ENCODE data around the gene PLXNB2. TPM values are rescaled to one million over a fixed set of nuclear protein-coding genes. Genes with fewer than 3 reads are reported as not detected.

The PLXNB2 gene
- 95.2 TPM for total RNA-seq (ENCODE audit: unreplicated experiment)
- long read RNA-seq, partial matches to known transcripts: 1 of 1 reads
- long read RNA-seq, other reads (novel, unspliced or antisense): 0 of 1 reads

DNA sequence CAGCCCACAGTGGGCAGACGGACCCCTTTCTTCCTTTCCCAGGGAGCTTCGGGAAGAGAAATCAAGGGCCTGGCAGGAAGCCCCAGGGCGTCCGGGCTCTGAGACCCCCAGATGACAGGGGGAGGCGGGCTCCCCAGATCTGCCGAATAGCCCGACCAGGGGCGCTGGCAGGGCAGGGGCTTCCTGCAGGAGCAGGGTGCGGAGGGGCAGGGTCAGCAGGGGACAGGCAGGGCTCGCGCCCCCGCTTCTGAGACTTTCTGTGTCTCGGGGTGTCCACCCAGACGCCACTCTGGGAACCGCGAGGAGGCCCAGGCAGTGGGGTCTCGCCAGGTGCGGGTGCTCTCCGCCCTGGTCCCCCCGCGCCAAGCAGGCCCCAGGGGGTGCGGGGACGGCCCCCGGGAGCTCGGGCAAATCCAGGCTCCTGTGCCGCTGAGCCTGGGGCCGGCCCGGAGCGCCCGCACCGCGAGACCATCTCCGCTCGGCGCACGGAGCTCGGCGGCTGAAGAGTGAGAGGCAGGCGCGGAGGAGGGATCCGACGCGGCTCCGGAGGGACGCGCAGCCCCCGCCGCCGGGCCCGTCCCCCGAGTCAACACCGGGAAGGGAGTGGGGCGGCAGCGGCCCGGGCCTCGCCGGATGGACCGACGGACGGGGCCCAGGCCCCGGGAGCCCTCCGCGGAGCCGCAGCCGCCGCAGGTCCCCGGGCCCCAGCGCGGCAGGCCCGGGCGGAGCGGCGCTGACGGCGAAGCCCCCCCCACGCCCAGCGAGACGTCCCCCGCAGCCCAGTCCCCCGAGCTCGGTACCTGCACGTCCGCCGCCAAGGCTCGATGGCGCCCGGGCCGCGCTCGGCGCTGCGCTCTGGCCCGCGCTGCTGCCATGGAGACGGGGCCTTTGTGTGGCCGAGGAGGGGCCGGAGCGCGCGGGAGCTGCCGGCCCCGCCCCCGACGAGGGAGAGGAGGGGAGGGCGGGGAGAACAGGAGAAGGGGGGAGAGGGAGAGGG lies at the start of gene PLXNB2:
TSS of gene PLXNB2 (minus strand) at position 894 of the 997 bp plus-strand sequence. CDS start 17,062 bp downstream, outside the sequence.
- TF ChIP-seq, protein P1, sequence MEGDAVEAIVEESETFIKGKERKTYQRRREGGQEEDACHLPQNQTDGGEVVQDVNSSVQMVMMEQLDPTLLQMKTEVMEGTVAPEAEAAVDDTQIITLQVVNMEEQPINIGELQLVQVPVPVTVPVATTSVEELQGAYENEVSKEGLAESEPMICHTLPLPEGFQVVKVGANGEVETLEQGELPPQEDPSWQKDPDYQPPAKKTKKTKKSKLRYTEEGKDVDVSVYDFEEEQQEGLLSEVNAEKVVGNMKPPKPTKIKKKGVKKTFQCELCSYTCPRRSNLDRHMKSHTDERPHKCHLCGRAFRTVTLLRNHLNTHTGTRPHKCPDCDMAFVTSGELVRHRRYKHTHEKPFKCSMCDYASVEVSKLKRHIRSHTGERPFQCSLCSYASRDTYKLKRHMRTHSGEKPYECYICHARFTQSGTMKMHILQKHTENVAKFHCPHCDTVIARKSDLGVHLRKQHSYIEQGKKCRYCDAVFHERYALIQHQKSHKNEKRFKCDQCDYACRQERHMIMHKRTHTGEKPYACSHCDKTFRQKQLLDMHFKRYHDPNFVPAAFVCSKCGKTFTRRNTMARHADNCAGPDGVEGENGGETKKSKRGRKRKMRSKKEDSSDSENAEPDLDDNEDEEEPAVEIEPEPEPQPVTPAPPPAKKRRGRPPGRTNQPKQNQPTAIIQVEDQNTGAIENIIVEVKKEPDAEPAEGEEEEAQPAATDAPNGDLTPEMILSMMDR (IDR thresholded peaks at IDR 0.05; ENCODE audit: partially characterized antibody, unreplicated experiment): no peak
- peaks cover 5% of the 10 kb centered on the region for H3K9me3 Mint-ChIP-seq (ENCODE audit: unreplicated experiment)
- DNase-seq: peak; percentile 78
- H3K36me3 Mint-ChIP-seq (ENCODE audit: unreplicated experiment): no peaks in the 10 kb centered on the region
- H3K4me3 Mint-ChIP-seq (ENCODE audit: unreplicated experiment): peak within 1 kb of the TSS; percentile 85
- H3K4me1 Mint-ChIP-seq (ENCODE audit: low read depth, unreplicated experiment): peaks cover 8% of the 10 kb centered on the region
- peaks cover 11% of the 10 kb centered on the region for H3K27me3 Mint-ChIP-seq (ENCODE audit: unreplicated experiment)
- H3K27ac Mint-ChIP-seq (ENCODE audit: unreplicated experiment): no peak within 1 kb of the TSS

GRCh38 chr22:50357222-50357621 lies 49.8 kb upstream of the PLXNB2 start:
- Mint-ChIP-seq H3K9me3 (ENCODE audit: unreplicated experiment) (peaks cover 2% of the 10 kb centered on the region), H3K4me3 (ENCODE audit: unreplicated experiment) (no peak overlapping the region), H3K27me3 (ENCODE audit: unreplicated experiment) (no peaks in the 10 kb centered on the region), H3K4me1 (ENCODE audit: low read depth, unreplicated experiment) (no peaks in the 10 kb centered on the region), H3K27ac (ENCODE audit: unreplicated experiment) (no peak overlapping the region), H3K36me3 (ENCODE audit: unreplicated experiment) (peaks cover 5% of the 10 kb centered on the region)
- TF ChIP-seq, protein P1 (IDR thresholded peaks at IDR 0.05; ENCODE audit: partially characterized antibody, unreplicated experiment): no peak
- no peak for DNase-seq

DNA sequence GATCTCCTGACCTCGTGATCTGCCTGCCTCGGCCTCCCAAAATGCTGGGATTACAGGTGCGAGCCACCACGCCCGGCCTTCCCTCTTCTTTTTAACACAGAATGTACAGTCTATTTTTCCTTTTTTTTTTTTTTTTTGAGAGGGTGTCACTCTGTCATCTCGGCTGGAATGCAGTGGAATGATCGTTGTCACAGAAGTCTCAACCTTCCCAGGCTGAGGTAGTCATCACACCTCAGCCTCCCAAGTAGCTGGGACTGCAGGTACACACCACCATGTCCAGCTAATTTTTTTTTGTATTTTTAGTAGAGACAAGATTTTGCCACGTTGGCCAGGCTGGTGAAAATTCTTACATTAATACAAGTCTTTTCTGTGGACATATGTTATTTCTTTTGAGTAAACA lies 48.7 kb upstream of the PLXNB2 start:
- DNase-seq: no peak
- Mint-ChIP-seq H3K27me3 (ENCODE audit: unreplicated experiment) (no peaks in the 10 kb centered on the region), H3K4me3 (ENCODE audit: unreplicated experiment) (no peak overlapping the region), H3K36me3 (ENCODE audit: unreplicated experiment) (peaks cover 5% of the 10 kb centered on the region), H3K9me3 (ENCODE audit: unreplicated experiment) (peaks cover 2% of the 10 kb centered on the region), H3K27ac (ENCODE audit: unreplicated experiment) (no peak overlapping the region), H3K4me1 (ENCODE audit: low read depth, unreplicated experiment) (no peaks in the 10 kb centered on the region)
- TF ChIP-seq, protein P1 (IDR thresholded peaks at IDR 0.05; ENCODE audit: partially characterized antibody, unreplicated experiment): no peak

GRCh38 chr22:50348058-50348457 lies 40.6 kb upstream of the PLXNB2 start:
- Mint-ChIP-seq H3K4me3 (ENCODE audit: unreplicated experiment) (no peak overlapping the region), H3K9me3 (ENCODE audit: unreplicated experiment) (no peaks in the 10 kb centered on the region), H3K4me1 (ENCODE audit: low read depth, unreplicated experiment) (no peaks in the 10 kb centered on the region), H3K27ac (ENCODE audit: unreplicated experiment) (no peak overlapping the region), H3K36me3 (ENCODE audit: unreplicated experiment) (no peaks in the 10 kb centered on the region), H3K27me3 (ENCODE audit: unreplicated experiment) (no peaks in the 10 kb centered on the region)
- TF ChIP-seq, protein P1 (IDR thresholded peaks at IDR 0.05; ENCODE audit: partially characterized antibody, unreplicated experiment): no peak
- no peak for DNase-seq

GRCh38 chr22:50347157-50347556 lies 39.7 kb upstream of the PLXNB2 start:
- H3K36me3 Mint-ChIP-seq (ENCODE audit: unreplicated experiment): no peaks in the 10 kb centered on the region
- H3K9me3 Mint-ChIP-seq (ENCODE audit: unreplicated experiment): peaks cover 3% of the 10 kb centered on the region
- H3K4me3 Mint-ChIP-seq (ENCODE audit: unreplicated experiment): no peak overlapping the region
- TF ChIP-seq, protein P1 (IDR thresholded peaks at IDR 0.05; ENCODE audit: partially characterized antibody, unreplicated experiment): no peak
- no peak for DNase-seq
- H3K27ac Mint-ChIP-seq (ENCODE audit: unreplicated experiment): no peak overlapping the region
- no peaks in the 10 kb centered on the region for H3K4me1 Mint-ChIP-seq (ENCODE audit: low read depth, unreplicated experiment)
- H3K27me3 Mint-ChIP-seq (ENCODE audit: unreplicated experiment): no peaks in the 10 kb centered on the region
